Right cardiac atrium (tissue), 5 donors: ENCODE results near the gene ZNF547. TPM values are rescaled to one million over a fixed set of nuclear protein-coding genes. Genes with fewer than 3 reads are reported as not detected.
"Not testable (repeated sequence)": the region's sequence is repeated elsewhere in the genome, so short reads cannot be mapped to it uniquely, and the experiment has no call there.

Source experiments
- ATAC-seq, 2 donors: fragments of 200-7000 bp; cut with Tn5 transposase; one replicate each; pipeline versions ENCODE4 v1.8.0 to v1.9.1; 2020; ENCODE audit warnings: moderate library complexity in 2 of 2, mild to moderate bottlenecking in 1 of 2
- DNase-seq, 3 donors: peaks; one replicate each; pipeline ENCODE4 v3.0.0-alpha.2; 2020
- H3K27ac ChIP-seq: one replicate; pipeline ENCODE4 v1.5.1; 2013; ENCODE audit warnings: mild to moderate bottlenecking, low read length, control low read depth, moderate library complexity
- H3K27me3 ChIP-seq: one replicate; pipeline ENCODE4 v1.6.1; 2013; ENCODE audit not compliant: control insufficient read depth, insufficient read depth
- H3K4me1 ChIP-seq: one replicate; pipeline ENCODE4 v1.6.1; 2013; ENCODE audit warnings: low read length; ENCODE audit not compliant: control insufficient read depth, insufficient read depth
- H3K4me3 ChIP-seq: one replicate; pipeline ENCODE4 v1.5.1; 2013; ENCODE audit warnings: low read length, control low read depth
- H3K9me3 ChIP-seq: one replicate; pipeline ENCODE4 v1.6.1; 2013; ENCODE audit warnings: low read length; ENCODE audit not compliant: control insufficient read depth
- WGBS: extraction: QIAGEN DNeasy Blood & Tissue Kit; methylation state at CpG from one replicate; pipeline ENCODE4 v1.1.7; 2013; 5-methylcytosine and 5-hydroxymethylcytosine counted together
- intact Hi-C, 4 donors: fragments of 100-400 bp; cut with DNase I; formaldehyde crosslinking; loops; one replicate each; pipeline versions ENCODE4 v1.11.0 to v1.14.0; 2022 to 2023
- polyA plus RNA-seq: library from polyadenylated mRNA; stranded (reverse); fragments of 200-250 nt; gene quantifications from one replicate; pipeline ENCODE4 v1.2.3, GENCODE V29; 2013
- total RNA-seq, 4 donors: library from RNA; stranded (reverse); fragmentation: NEBNext Ultra II Directional; extraction: Animal tissue kit (Norgen Biotek cat#: 25700); gene quantifications; one replicate each; pipeline ENCODE4 v1.2.1, GENCODE V29; 2021
- donor health status: healthy with polysubstance abuse.
- donor health status: DM: no; HTN: yes; CAD: no.
- donor health status: DM: no; HTN: no; CAD: no.
- donor health status: DM: no; HTN: yes; CAD: no; lungs with severe emphysema.
- donor health status: DM: yes; HTN: yes; CAD: no.

Gene ZNF547
- total and polyA plus RNA-seq, 5 donors, result 2.7 to 5.6 (median 4.3) TPM

- H3K4me1 ChIP-seq, H3K9me3 ChIP-seq, H3K27ac ChIP-seq, H3K4me3 ChIP-seq, intact Hi-C loops, H3K27me3 ChIP-seq, DNase-seq, ATAC-seq: not testable (repeated sequence)
- 97% methylated on average over 2 of the region's 2 CpGs for WGBS
Observed at GRCh38 chr19:57374647-57375046, 11.3 kb downstream of the ZNF547 start.

- Histone ChIP-seq H3K4me1 (no peaks in the 10 kb centered on the region), H3K27ac (no peak overlapping the region), H3K4me3 (no peak overlapping the region), H3K27me3 (no peaks in the 10 kb centered on the region), H3K9me3 (peaks cover 8% of the 10 kb centered on the region)
- intact Hi-C loops, result no loop called here
- DNase-seq (no peak), ATAC-seq (no peak)
- 93% methylated on average over 6 of the region's 6 CpGs for WGBS
Observed at GRCh38 chr19:57376151-57376550, 12.8 kb downstream of the ZNF547 start.

DNA sequence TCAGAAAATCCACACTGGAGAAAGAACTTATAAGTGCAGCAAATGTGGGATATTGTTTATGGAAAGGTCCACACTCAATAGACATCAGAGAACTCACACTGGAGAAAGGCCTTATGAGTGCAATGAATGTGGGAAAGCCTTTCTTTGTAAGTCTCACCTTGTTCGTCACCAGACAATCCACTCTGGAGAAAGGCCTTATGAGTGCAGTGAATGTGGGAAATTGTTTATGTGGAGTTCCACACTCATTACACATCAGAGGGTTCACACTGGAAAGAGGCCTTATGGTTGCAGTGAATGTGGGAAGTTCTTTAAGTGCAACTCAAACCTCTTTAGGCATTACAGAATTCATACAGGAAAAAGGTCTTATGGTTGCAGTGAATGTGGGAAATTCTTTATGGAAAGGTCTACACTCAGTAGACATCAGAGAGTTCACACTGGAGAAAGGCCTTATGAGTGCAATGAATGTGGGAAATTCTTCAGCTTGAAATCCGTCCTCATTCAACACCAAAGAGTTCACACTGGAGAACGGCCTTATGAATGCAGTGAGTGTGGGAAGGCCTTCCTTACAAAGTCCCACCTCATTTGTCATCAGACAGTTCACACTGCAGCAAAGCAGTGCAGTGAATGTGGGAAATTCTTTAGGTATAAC lies 14.3 kb downstream of the ZNF547 start:
- ATAC-seq, result no peak
- Histone ChIP-seq H3K4me3 (no peak overlapping the region), H3K4me1 (no peaks in the 10 kb centered on the region), H3K27me3 (no peaks in the 10 kb centered on the region), H3K9me3 (peaks cover 8% of the 10 kb centered on the region), H3K27ac (no peak overlapping the region)
- intact Hi-C loops, result no loop called here
- WGBS, result 95% methylated on average over 3 of the region's 3 CpGs
- DNase-seq, result no peak

GRCh38 chr19:57380923-57381322 lies 17.6 kb downstream of the ZNF547 start:
- Histone ChIP-seq H3K4me1 (no peaks in the 10 kb centered on the region), H3K4me3 (no peak overlapping the region), H3K27ac (no peak overlapping the region), H3K27me3 (no peaks in the 10 kb centered on the region), H3K9me3 (peaks cover 8% of the 10 kb centered on the region)
- intact Hi-C loops, result no loop called here
- ATAC-seq, result no peak
- DNase-seq, result no peak

DNA sequence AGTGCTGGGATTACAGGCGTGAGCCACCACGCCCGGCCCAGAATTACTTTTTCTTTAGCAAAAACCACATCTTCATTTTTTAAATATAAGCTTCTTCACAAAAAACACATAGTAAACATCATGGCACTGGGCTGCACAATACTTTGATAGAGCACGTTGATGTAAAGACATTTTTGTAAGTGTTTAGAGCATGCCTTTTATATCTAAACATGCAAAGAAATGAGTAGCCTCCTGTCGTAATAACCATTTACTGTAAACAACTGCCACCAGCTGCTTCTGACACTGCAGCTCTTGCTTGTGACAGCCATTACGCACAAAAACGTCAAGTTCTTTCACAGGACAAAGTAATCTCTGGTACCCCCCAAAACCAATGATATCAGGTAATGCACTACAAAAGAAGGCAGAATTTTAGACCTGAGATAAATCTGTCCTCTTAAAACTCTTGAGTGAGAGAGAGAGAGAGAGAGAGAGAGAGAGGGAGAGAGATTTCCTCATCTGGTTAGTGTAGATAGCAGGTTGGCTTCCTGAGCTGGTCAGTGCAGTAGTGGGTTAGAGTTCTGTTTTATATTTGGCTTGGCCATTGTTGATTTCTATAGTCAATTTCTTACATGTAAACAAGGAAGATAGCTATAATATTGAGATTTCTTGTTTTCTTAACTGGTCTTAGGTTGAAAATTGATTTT lies 19.6 kb downstream of the ZNF547 start:
- no peak for ATAC-seq
- H3K4me1 ChIP-seq, result no peaks in the 10 kb centered on the region
- peaks cover 2% of the 10 kb centered on the region for H3K9me3 ChIP-seq
- intact Hi-C loops, result no loop called here
- WGBS, result 83% methylated on average over 7 of the region's 7 CpGs
- H3K4me3 ChIP-seq, result no peak overlapping the region
- no peak overlapping the region for H3K27ac ChIP-seq
- no peak for DNase-seq
- H3K27me3 ChIP-seq, result no peaks in the 10 kb centered on the region

- H3K9me3 ChIP-seq, result no peaks in the 10 kb centered on the region
- intact Hi-C loops, result no loop called here
- peak overlapping the region; percentile 59 for H3K27ac ChIP-seq
- DNase-seq (no peak), ATAC-seq (no peak)
- peaks cover 2% of the 10 kb centered on the region for H3K4me1 ChIP-seq
- H3K27me3 ChIP-seq, result no peaks in the 10 kb centered on the region
- 57% methylated on average over 11 of the region's 11 CpGs for WGBS
- H3K4me3 ChIP-seq, result peak overlapping the region; percentile 86
Observed at GRCh38 chr19:57389194-57389729, 25.9 kb downstream of the ZNF547 start.

GRCh38 chr19:57389730-57390598 lies 26.6 kb downstream of the ZNF547 start, which contains the start of gene ZNF548:
Gene ZNF548, plus strand, starts transcription at chr19:57389854. Its CDS starts 246 bp downstream, at chr19:57390100.
- Histone ChIP-seq H3K4me1 (peaks cover 2% of the 10 kb centered on the region), H3K27me3 (no peaks in the 10 kb centered on the region), H3K9me3 (no peaks in the 10 kb centered on the region), H3K27ac (peak within 1 kb of the TSS; percentile 86), H3K4me3 (peak within 1 kb of the TSS; percentile 86)
- intact Hi-C loops, result no loop called here
- DNase-seq (peak; percentile 97 to 98 (median 98)), ATAC-seq (peak; percentile 99 to 100)
- WGBS, result under 1% methylated on average over 50 of the region's 50 CpGs

DNA sequence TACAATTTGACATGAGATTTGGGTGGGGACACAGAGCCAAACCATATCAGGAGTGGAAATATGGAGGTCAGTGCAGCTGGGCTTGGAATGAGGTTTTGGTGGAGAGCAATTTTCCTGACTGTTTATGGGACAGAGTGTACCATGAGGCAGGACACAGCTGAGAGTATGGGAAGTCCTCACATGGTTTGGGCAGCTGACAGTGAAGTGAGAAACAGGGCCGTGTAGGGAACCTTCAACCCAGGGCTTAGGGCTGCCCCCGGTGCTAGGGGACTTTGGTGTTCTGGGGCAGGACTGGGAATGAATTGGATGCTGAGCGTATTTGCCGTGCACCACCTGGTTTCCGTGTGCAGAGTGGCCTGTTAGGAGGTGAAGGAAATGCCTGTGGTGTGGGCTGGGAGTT lies 32.4 kb downstream of the ZNF547 start:
- Histone ChIP-seq H3K27me3 (no peaks in the 10 kb centered on the region), H3K4me1 (peaks cover 9% of the 10 kb centered on the region), H3K27ac (peak overlapping the region; percentile 72), H3K9me3 (peaks cover 8% of the 10 kb centered on the region), H3K4me3 (no peak overlapping the region)
- intact Hi-C loops, result no loop called here
- 79% methylated on average over 5 of the region's 5 CpGs for WGBS
- ATAC-seq, result peak; percentile 47 to 53
- DNase-seq, result no peak

- H3K4me1 ChIP-seq, result peaks cover 8% of the 10 kb centered on the region
- WGBS, result 97% methylated on average over 5 of the region's 5 CpGs
- H3K27ac ChIP-seq, result no peak overlapping the region
- H3K4me3 ChIP-seq, result no peak overlapping the region
- DNase-seq (no peak), ATAC-seq (no peak)
- no peaks in the 10 kb centered on the region for H3K27me3 ChIP-seq
- peaks cover 10% of the 10 kb centered on the region for H3K9me3 ChIP-seq
- intact Hi-C loops, result no loop called here
Observed at GRCh38 chr19:57398868-57399267, 35.5 kb downstream of the ZNF547 start.

DNA sequence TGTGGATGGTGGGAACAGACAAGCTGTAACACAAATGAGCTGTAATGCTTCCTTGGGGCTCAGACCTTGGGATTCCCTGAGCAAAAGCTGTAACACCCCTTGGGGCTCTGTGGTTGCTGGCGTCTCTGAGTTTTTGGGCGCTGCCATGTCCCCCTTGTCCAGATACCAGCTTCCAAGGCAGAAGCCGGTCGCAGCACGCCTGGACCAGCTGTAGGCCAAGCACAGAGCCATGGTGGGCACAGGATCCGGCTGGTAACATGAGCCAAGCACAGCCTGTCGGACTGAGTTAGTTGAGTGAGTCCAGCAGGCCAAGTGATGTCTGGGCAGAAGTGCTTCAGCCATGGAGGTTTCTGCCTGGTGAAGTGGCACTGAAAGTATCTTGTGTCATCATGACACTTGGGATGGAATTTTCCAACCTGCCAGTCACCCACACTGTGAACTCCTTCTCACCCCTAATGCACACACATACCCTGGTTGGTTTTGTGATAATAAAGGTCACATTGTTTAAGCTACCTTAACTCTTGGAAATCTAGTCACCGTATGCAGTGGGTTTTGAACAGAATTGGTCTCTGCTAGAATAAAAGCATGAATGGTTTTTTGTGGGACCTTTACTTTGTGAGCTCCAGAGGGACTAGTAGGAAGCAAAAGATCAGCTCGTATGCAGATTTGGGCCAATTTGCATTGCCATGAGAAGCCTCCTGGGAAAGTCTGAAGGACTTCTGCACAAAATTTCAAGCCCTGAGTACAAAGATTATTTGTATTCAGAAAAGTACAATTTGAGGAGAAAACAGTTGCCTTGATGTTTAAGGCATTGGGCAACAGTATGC lies 40.6 kb downstream of the ZNF547 start:
- H3K27me3 ChIP-seq, result no peaks in the 10 kb centered on the region
- DNase-seq, result no peak
- no peak for ATAC-seq
- WGBS, result 89% methylated on average over 9 of the region's 9 CpGs
- peaks cover 3% of the 10 kb centered on the region for H3K9me3 ChIP-seq
- intact Hi-C loops, result no loop called here
- no peak overlapping the region for H3K4me3 ChIP-seq
- H3K27ac ChIP-seq, result no peak overlapping the region
- H3K4me1 ChIP-seq, result peaks cover 2% of the 10 kb centered on the region
